ENCODE results near the gene HEATR5B.

The HEATR5B gene

GRCh38 chr2:37080266-37080665 lies 3.9 kb downstream of the HEATR5B start:
- TF ChIP-seq CTCF (IDR thresholded peaks at IDR 0.05): no peak
- H3K79me2 ChIP-seq: peaks cover 16% of the 10 kb centered on the region
- no peaks in the 10 kb centered on the region for H3K9me3 ChIP-seq (ENCODE audit: control insufficient read depth, low read length)
- H3K9ac ChIP-seq: no peak overlapping the region
- H2AFZ ChIP-seq: no peak overlapping the region
- no peaks in the 10 kb centered on the region for H3K27me3 ChIP-seq (ENCODE audit: control insufficient read depth, insufficient read depth, low read length)
- H3K4me1 ChIP-seq: peaks cover 3% of the 10 kb centered on the region
- H3K36me3 ChIP-seq (ENCODE audit: control insufficient read depth, insufficient read depth, low read length): no peaks in the 10 kb centered on the region
- no peak overlapping the region for H3K27ac ChIP-seq
- no peak overlapping the region for H3K4me2 ChIP-seq (ENCODE audit: low read length)
- H3K4me3 ChIP-seq (ENCODE audit: low read depth, low read length): no peak overlapping the region

- Histone ChIP-seq H3K36me3 (ENCODE audit: control insufficient read depth, insufficient read depth, low read length) (no peaks in the 10 kb centered on the region), H3K4me3 (ENCODE audit: low read depth, low read length) (no peak overlapping the region), H3K4me2 (ENCODE audit: low read length) (no peak overlapping the region), H3K27me3 (ENCODE audit: control insufficient read depth, insufficient read depth, low read length) (no peaks in the 10 kb centered on the region), H3K9ac (no peak overlapping the region), H2AFZ (no peak overlapping the region), H3K4me1 (no peaks in the 10 kb centered on the region), H3K9me3 (ENCODE audit: control insufficient read depth, low read length) (no peaks in the 10 kb centered on the region), H3K27ac (no peak overlapping the region), H3K79me2 (no peaks in the 10 kb centered on the region)
- no peak for TF ChIP-seq CTCF (IDR thresholded peaks at IDR 0.05)
These were observed 13.2 kb downstream of the HEATR5B start for GRCh38 chr2:37070931-37071330.

GRCh38 chr2:37068686-37069085 lies 15.5 kb downstream of the HEATR5B start:
- H2AFZ ChIP-seq: no peak overlapping the region
- no peak overlapping the region for H3K4me3 ChIP-seq (ENCODE audit: low read depth, low read length)
- no peaks in the 10 kb centered on the region for H3K9me3 ChIP-seq (ENCODE audit: control insufficient read depth, low read length)
- H3K79me2 ChIP-seq: no peaks in the 10 kb centered on the region
- H3K4me2 ChIP-seq (ENCODE audit: low read length): no peak overlapping the region
- no peaks in the 10 kb centered on the region for H3K36me3 ChIP-seq (ENCODE audit: control insufficient read depth, insufficient read depth, low read length)
- no peaks in the 10 kb centered on the region for H3K4me1 ChIP-seq
- no peak overlapping the region for H3K9ac ChIP-seq
- TF ChIP-seq CTCF (IDR thresholded peaks at IDR 0.05): no peak
- H3K27me3 ChIP-seq (ENCODE audit: control insufficient read depth, insufficient read depth, low read length): no peaks in the 10 kb centered on the region
- no peak overlapping the region for H3K27ac ChIP-seq

- Histone ChIP-seq H3K4me1 (no peaks in the 10 kb centered on the region), H3K9ac (no peak overlapping the region), H3K4me2 (ENCODE audit: low read length) (no peak overlapping the region), H3K9me3 (ENCODE audit: control insufficient read depth, low read length) (no peaks in the 10 kb centered on the region), H3K27me3 (ENCODE audit: control insufficient read depth, insufficient read depth, low read length) (no peaks in the 10 kb centered on the region), H3K36me3 (ENCODE audit: control insufficient read depth, insufficient read depth, low read length) (no peaks in the 10 kb centered on the region), H3K27ac (no peak overlapping the region), H2AFZ (no peak overlapping the region), H3K4me3 (ENCODE audit: low read depth, low read length) (no peak overlapping the region), H3K79me2 (no peaks in the 10 kb centered on the region)
- no peak for TF ChIP-seq CTCF (IDR thresholded peaks at IDR 0.05)
These were observed 22.4 kb downstream of the HEATR5B start for GRCh38 chr2:37061776-37062175.

- no peak for TF ChIP-seq CTCF (IDR thresholded peaks at IDR 0.05)
- Histone ChIP-seq H3K4me3 (ENCODE audit: low read depth, low read length) (no peak overlapping the region), H3K4me1 (no peaks in the 10 kb centered on the region), H3K9ac (no peak overlapping the region), H3K27me3 (ENCODE audit: control insufficient read depth, insufficient read depth, low read length) (no peaks in the 10 kb centered on the region), H3K4me2 (ENCODE audit: low read length) (no peak overlapping the region), H2AFZ (no peak overlapping the region), H3K79me2 (no peaks in the 10 kb centered on the region), H3K9me3 (ENCODE audit: control insufficient read depth, low read length) (no peaks in the 10 kb centered on the region), H3K36me3 (ENCODE audit: control insufficient read depth, insufficient read depth, low read length) (no peaks in the 10 kb centered on the region), H3K27ac (no peak overlapping the region)
These were observed 23.0 kb downstream of the HEATR5B start for GRCh38 chr2:37061013-37061711.

Measured in parathyroid adenoma (tissue), 2 donors.